Measurements from ENCODE around the gene UXS1. TPM values are rescaled to one million over a fixed set of nuclear protein-coding genes. Genes with fewer than 3 reads are reported as not detected.

The UXS1 gene
- total and polyA plus RNA-seq, 2 donors (not counting 3 experiments of a cell fraction or from before 2014, with no cell fraction given) = 34.2 to 43.2 TPM

DNA sequence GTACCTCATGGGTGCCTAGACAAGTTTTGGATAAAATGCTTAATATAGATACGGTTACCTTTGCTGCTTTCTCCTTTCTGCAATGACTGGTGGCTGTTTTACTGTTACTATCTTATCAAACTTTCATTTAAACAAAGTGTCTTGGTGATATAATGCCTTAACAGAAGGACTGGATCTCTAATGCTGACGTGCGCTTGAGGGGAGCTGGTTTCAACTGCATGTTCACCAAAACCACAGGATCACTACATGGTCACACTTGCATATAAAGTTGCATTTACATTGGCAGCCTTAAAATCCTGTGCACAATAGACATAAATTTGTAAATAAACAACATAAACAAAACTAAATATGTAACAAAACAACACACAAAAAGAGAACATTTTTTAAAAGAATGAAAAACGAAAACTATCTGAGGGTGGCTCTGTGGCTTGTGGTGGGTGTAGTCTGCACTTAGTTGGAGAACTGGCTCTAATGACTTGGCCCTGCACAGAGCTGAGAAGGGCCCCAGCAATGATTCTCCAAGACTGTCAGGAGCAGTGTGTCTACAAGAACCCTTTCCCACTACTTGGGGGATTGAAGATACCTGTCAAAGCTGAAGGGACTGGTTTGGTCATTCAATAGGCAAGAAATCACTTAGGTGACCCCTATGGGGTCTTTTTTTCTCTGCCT, 135.5 kb downstream of the UXS1 start:
- dilution Hi-C loops (cut with MboI; ENCODE audit: extremely low pct_ligation_motif_present, low sequenced_read_pairs) (no loop called here), intact Hi-C loops (cut with micrococcal nuclease) (no loop called here)

DNA sequence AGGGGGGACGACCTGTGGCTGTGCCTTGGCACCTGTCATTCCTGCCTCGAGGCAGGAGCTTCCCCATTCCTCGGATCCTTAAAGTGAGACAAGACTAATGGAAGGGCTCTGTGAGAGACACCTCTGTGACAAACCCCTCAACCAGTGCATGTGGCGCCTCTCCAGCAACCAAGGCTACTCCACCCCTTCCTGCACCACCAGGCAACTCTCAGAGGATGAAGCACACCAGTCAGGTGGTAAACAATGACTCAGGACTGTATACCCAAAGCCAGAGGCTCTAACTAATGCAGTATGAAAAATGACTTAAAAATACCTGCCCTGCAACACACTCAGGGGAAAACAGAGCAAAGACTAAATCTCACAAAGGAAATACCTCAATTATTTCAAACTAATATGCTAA, 136.9 kb downstream of the UXS1 start:
- Histone ChIP-seq H3K4me1 (ENCODE audit: control insufficient read depth, extremely low read depth, insufficient read depth, low read length) (no peaks in the 10 kb centered on the region), H3K27ac (ENCODE audit: insufficient read depth, low read depth, low read length) (no peak overlapping the region), H3K36me3 (ENCODE audit: control insufficient read depth in 2 of 2, extremely low read depth in 1 of 2, insufficient read depth in 2 of 2, low read length in 2 of 2) (no peaks in the 10 kb centered on the region), H3K9me3 (replicated peaks; ENCODE audit: control insufficient read depth, insufficient read depth, low read length) (no peaks in the 10 kb centered on the region), H3K79me2 (ENCODE audit: control insufficient read depth, insufficient read depth, low read length) (no peaks in the 10 kb centered on the region), H3K9ac (replicated peaks; ENCODE audit: extremely low read depth, insufficient read depth, low read length) (no peak overlapping the region), H3K27me3 (ENCODE audit: control insufficient read depth in 2 of 2, insufficient read depth in 2 of 2, low read length in 2 of 2) (no peaks in the 10 kb centered on the region), H3K4me3 (replicated peaks in 1 of 3; ENCODE audit: insufficient read depth in 1 of 3, low read depth in 1 of 3, low read length in 3 of 3) (no peak overlapping the region), H3K4me2 (ENCODE audit: insufficient read depth, low read length) (no peak overlapping the region), H4K20me1 (replicated peaks; ENCODE audit: control insufficient read depth, extremely low read depth, insufficient read depth, low read length) (no peaks in the 10 kb centered on the region), H2AFZ (ENCODE audit: low read depth, low read length) (no peak overlapping the region), H3K9me1 (replicated peaks; ENCODE audit: control insufficient read depth, extremely low read depth, insufficient read depth, low read length) (no peaks in the 10 kb centered on the region)
- no TSS peak for BruUV-seq (replicated peaks)
- dilution Hi-C loops (cut with MboI; ENCODE audit: extremely low pct_ligation_motif_present, low sequenced_read_pairs) = no loop called here
- TF ChIP-seq POLR2A (IDR thresholded peaks at IDR 0.05; ENCODE audit: low read depth, low read length) = no peak
- no peak for TF ChIP-seq GATA2 (IDR thresholded peaks at IDR 0.05; ENCODE audit: insufficient read depth, insufficient read length, low read depth, low read length)
- TF ChIP-seq, protein P1, sequence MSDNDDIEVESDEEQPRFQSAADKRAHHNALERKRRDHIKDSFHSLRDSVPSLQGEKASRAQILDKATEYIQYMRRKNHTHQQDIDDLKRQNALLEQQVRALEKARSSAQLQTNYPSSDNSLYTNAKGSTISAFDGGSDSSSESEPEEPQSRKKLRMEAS (IDR thresholded peaks at IDR 0.05; ENCODE audit: insufficient read depth, insufficient read length) = no peak
- no peak for TF ChIP-seq EZH2 (IDR thresholded peaks at IDR 0.05; ENCODE audit: borderline replicate concordance, low read depth, low read length, severe bottlenecking)
- no peak for TF ChIP-seq MYC (IDR thresholded peaks at IDR 0.05; ENCODE audit: low read depth, low read length)
- TF ChIP-seq FOS (IDR thresholded peaks at IDR 0.05; ENCODE audit: borderline replicate concordance, insufficient read depth, low read length) = no peak
- TF ChIP-seq, protein P2, sequence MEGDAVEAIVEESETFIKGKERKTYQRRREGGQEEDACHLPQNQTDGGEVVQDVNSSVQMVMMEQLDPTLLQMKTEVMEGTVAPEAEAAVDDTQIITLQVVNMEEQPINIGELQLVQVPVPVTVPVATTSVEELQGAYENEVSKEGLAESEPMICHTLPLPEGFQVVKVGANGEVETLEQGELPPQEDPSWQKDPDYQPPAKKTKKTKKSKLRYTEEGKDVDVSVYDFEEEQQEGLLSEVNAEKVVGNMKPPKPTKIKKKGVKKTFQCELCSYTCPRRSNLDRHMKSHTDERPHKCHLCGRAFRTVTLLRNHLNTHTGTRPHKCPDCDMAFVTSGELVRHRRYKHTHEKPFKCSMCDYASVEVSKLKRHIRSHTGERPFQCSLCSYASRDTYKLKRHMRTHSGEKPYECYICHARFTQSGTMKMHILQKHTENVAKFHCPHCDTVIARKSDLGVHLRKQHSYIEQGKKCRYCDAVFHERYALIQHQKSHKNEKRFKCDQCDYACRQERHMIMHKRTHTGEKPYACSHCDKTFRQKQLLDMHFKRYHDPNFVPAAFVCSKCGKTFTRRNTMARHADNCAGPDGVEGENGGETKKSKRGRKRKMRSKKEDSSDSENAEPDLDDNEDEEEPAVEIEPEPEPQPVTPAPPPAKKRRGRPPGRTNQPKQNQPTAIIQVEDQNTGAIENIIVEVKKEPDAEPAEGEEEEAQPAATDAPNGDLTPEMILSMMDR (IDR thresholded peaks at IDR 0.05; ENCODE audit: extremely low read depth in 1 of 2, insufficient read depth in 1 of 2, low read depth in 1 of 2, low read length in 2 of 2) = no peak
- no peak for TF ChIP-seq POLR2AphosphoS5 (IDR thresholded peaks at IDR 0.05; ENCODE audit: insufficient read depth, low read depth, low read length)
- no peak for TF ChIP-seq JUN (IDR thresholded peaks at IDR 0.05; ENCODE audit: borderline replicate concordance, insufficient read depth, insufficient read length, low read depth)
- CTCF ChIA-PET = no interaction called here
- no peak for DNase-seq (ENCODE audit: low read depth, low spot score)
- POLR2A ChIA-PET = no interaction called here
- FAIRE-seq = no peak
- intact Hi-C loops (cut with micrococcal nuclease) = no loop called here

More for the DNA sequence above, 135.5 kb downstream of the UXS1 start:
- Histone ChIP-seq H3K79me2 (ENCODE audit: control insufficient read depth, insufficient read depth, low read length) (no peaks in the 10 kb centered on the region), H3K4me3 (replicated peaks in 1 of 3; ENCODE audit: insufficient read depth in 1 of 3, low read depth in 1 of 3, low read length in 3 of 3) (no peak overlapping the region), H3K36me3 (ENCODE audit: control insufficient read depth in 2 of 2, extremely low read depth in 1 of 2, insufficient read depth in 2 of 2, low read length in 2 of 2) (no peaks in the 10 kb centered on the region), H3K4me2 (ENCODE audit: insufficient read depth, low read length) (no peak overlapping the region), H3K27ac (ENCODE audit: insufficient read depth, low read depth, low read length) (no peak overlapping the region), H3K9me1 (replicated peaks; ENCODE audit: control insufficient read depth, extremely low read depth, insufficient read depth, low read length) (no peaks in the 10 kb centered on the region), H2AFZ (ENCODE audit: low read depth, low read length) (no peak overlapping the region), H3K9ac (replicated peaks; ENCODE audit: extremely low read depth, insufficient read depth, low read length) (no peak overlapping the region), H3K9me3 (replicated peaks; ENCODE audit: control insufficient read depth, insufficient read depth, low read length) (no peaks in the 10 kb centered on the region), H3K27me3 (ENCODE audit: control insufficient read depth in 2 of 2, insufficient read depth in 2 of 2, low read length in 2 of 2) (no peaks in the 10 kb centered on the region), H4K20me1 (replicated peaks; ENCODE audit: control insufficient read depth, extremely low read depth, insufficient read depth, low read length) (no peaks in the 10 kb centered on the region), H3K4me1 (ENCODE audit: control insufficient read depth, extremely low read depth, insufficient read depth, low read length) (no peaks in the 10 kb centered on the region)
- FAIRE-seq = no peak
- CTCF ChIA-PET = interaction anchor here (1.0 kb wide), 1 partner anchor 10 kb away, joined by 3 read pairs; no protein-coding TSS in a partner anchor
- TF ChIP-seq POLR2AphosphoS5 (IDR thresholded peaks at IDR 0.05; ENCODE audit: insufficient read depth, low read depth, low read length) (no peak), MYC (IDR thresholded peaks at IDR 0.05; ENCODE audit: low read depth, low read length) (no peak), EZH2 (IDR thresholded peaks at IDR 0.05; ENCODE audit: borderline replicate concordance, low read depth, low read length, severe bottlenecking) (no peak), POLR2A (IDR thresholded peaks at IDR 0.05; ENCODE audit: low read depth, low read length) (no peak)
- TF ChIP-seq, protein P2 (IDR thresholded peaks at IDR 0.05; ENCODE audit: extremely low read depth in 1 of 2, insufficient read depth in 1 of 2, low read depth in 1 of 2, low read length in 2 of 2) = no peak
- no TSS peak for BruUV-seq (replicated peaks)
- no peak for DNase-seq (ENCODE audit: low read depth, low spot score)
- POLR2A ChIA-PET = no interaction called here
